ENCODE data around the gene CRB2.

Gene CRB2

GRCh38 chr9:123421801-123422455, 65.9 kb downstream of the CRB2 start:
- DNase-seq (ENCODE audit: low spot score) = no peak

GRCh38 chr9:123422635-123423310, 66.8 kb downstream of the CRB2 start:
- DNase-seq (ENCODE audit: low spot score) = no peak

- no peak for DNase-seq (ENCODE audit: low spot score)
Observed at GRCh38 chr9:123423311-123423640, 67.3 kb downstream of the CRB2 start.

- DNase-seq (ENCODE audit: low spot score) = no peak
Observed at GRCh38 chr9:123424131-123424530, 68.1 kb downstream of the CRB2 start.

- no peak for DNase-seq (ENCODE audit: low spot score)
Observed at GRCh38 chr9:123424552-123425225, 68.7 kb downstream of the CRB2 start.

- DNase-seq (ENCODE audit: low spot score) = no peak
Observed at GRCh38 chr9:123425261-123425821, 69.3 kb downstream of the CRB2 start.

- no peak for DNase-seq (ENCODE audit: low spot score)
Observed at GRCh38 chr9:123425836-123426365, 69.9 kb downstream of the CRB2 start.

- DNase-seq (ENCODE audit: low spot score) = no peak
Observed at GRCh38 chr9:123426406-123426805, 70.4 kb downstream of the CRB2 start.
